NCI-H1105 treated with DMSO at 0.1 percent for 48 hours (cell line): ENCODE results near the gene PHYKPL.
"Not testable (repeated sequence)": the region's sequence is repeated elsewhere in the genome, so short reads cannot be mapped to it uniquely, and the experiment has no call there.

Experiments
- DNase-seq: peaks from one replicate; lab custom pipeline; 2025; lab: John Stamatoyannopoulos, UW

Gene PHYKPL

GRCh38 chr5:178238711-178239592 lies 6.3 kb upstream of the PHYKPL start:
- no peak for DNase-seq

- no peak for DNase-seq
Observed at GRCh38 chr5:178238313-178238635, 5.7 kb upstream of the PHYKPL start.

GRCh38 chr5:178237431-178238312 lies 5.1 kb upstream of the PHYKPL start:
- DNase-seq: no peak

GRCh38 chr5:178236679-178237078 lies 4.1 kb upstream of the PHYKPL start:
- DNase-seq: no peak

GRCh38 chr5:178236126-178236525 lies 3.5 kb upstream of the PHYKPL start:
- DNase-seq: no peak

GRCh38 chr5:178235588-178235974 lies 3.0 kb upstream of the PHYKPL start:
- no peak for DNase-seq

- peak; percentile 24 for DNase-seq
Observed at GRCh38 chr5:178234750-178235587, 2.4 kb upstream of the PHYKPL start.

GRCh38 chr5:178234121-178234749 lies 1.6 kb upstream of the PHYKPL start:
- no peak for DNase-seq

GRCh38 chr5:178232920-178233429 lies 373 bp upstream of the PHYKPL start:
- DNase-seq: no peak

GRCh38 chr5:178231539-178232123 lies 971 bp downstream of the PHYKPL start:
- DNase-seq: no peak

- DNase-seq: no peak
Observed at GRCh38 chr5:178230879-178231538, 1.6 kb downstream of the PHYKPL start.

GRCh38 chr5:178229861-178230260 lies 2.7 kb downstream of the PHYKPL start:
- DNase-seq: no peak

GRCh38 chr5:178229111-178229510 lies 3.5 kb downstream of the PHYKPL start:
- DNase-seq: not testable (repeated sequence)

- no peak for DNase-seq
Observed at GRCh38 chr5:178228609-178229008, 4.0 kb downstream of the PHYKPL start.

- DNase-seq: no peak
Observed at GRCh38 chr5:178227929-178228328, 4.7 kb downstream of the PHYKPL start.

GRCh38 chr5:178227138-178227659 lies 5.4 kb downstream of the PHYKPL start:
- DNase-seq: no peak

- no peak for DNase-seq
Observed at GRCh38 chr5:178225174-178225573, 7.4 kb downstream of the PHYKPL start.

- DNase-seq: no peak
Observed at GRCh38 chr5:178224403-178224802, 8.2 kb downstream of the PHYKPL start.

- no peak for DNase-seq
Observed at GRCh38 chr5:178223828-178224335, 8.7 kb downstream of the PHYKPL start.

- DNase-seq: no peak
Observed at GRCh38 chr5:178223196-178223773, 9.3 kb downstream of the PHYKPL start.
